ENCODE results near the gene RNPS1.
A peak's percentile ranks its signal among the peaks of the same experiment; 100 is the strongest.

RNPS1 gene

DNA sequence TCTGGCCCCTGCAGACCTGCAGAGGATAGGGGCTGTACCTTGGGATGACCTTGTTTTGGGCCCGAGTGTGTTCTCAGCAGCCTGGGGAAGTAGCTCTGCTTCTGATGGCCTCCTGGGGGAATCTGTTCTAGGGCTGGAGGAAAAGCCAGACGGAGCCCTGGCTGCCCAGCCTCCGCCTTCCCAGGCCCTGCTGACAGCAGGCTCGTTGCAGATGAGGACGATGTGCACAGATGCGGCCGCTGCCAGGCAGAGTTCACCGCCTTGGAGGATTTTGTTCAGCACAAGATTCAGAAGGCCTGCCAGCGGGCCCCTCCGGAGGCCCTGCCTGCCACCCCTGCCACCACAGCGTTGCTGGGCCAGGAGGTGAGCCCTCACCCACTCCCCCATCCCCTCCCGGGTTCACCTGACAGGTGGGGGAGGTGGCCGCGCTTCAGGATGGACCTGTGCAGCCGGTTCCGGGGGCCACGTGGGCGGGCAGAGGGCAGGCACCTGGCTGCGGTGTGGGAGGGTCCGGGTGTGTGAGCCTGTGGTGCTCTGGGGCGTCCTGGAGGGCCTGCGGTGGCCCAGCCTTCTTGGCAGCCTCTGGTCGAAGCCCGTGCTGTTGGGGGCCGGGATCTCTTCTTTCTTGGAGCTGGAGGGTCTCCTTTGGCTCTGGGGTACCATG is 39.6 kb downstream of the RNPS1 start:
- no peak overlapping the region for H3K27ac ChIP-seq
- no peak overlapping the region for H3K4me3 ChIP-seq (ENCODE audit: low read depth, low read length)
- H3K36me3 ChIP-seq (replicated peaks): peaks cover 28% of the 10 kb centered on the region
- no peaks in the 10 kb centered on the region for H3K27me3 ChIP-seq (replicated peaks)
- no peak for DNase-seq
- no peak for TF ChIP-seq CTCF (IDR thresholded peaks at IDR 0.05; ENCODE audit: low read depth, low read length, missing control alignments)
- in situ Hi-C loops (cut with HindIII; ENCODE audit: low pct_ligation_motif_present, low sequenced_read_pairs): no loop called here

GRCh38 chr16:2226918-2227317 is 41.0 kb downstream of the RNPS1 start:
- no peaks in the 10 kb centered on the region for H3K27me3 ChIP-seq (replicated peaks)
- no peak overlapping the region for H3K4me3 ChIP-seq (ENCODE audit: low read depth, low read length)
- no peak for TF ChIP-seq CTCF (IDR thresholded peaks at IDR 0.05; ENCODE audit: low read depth, low read length, missing control alignments)
- H3K27ac ChIP-seq: no peak overlapping the region
- in situ Hi-C loops (cut with HindIII; ENCODE audit: low pct_ligation_motif_present, low sequenced_read_pairs): no loop called here
- peaks cover 16% of the 10 kb centered on the region for H3K36me3 ChIP-seq (replicated peaks)
- DNase-seq: no peak

DNA sequence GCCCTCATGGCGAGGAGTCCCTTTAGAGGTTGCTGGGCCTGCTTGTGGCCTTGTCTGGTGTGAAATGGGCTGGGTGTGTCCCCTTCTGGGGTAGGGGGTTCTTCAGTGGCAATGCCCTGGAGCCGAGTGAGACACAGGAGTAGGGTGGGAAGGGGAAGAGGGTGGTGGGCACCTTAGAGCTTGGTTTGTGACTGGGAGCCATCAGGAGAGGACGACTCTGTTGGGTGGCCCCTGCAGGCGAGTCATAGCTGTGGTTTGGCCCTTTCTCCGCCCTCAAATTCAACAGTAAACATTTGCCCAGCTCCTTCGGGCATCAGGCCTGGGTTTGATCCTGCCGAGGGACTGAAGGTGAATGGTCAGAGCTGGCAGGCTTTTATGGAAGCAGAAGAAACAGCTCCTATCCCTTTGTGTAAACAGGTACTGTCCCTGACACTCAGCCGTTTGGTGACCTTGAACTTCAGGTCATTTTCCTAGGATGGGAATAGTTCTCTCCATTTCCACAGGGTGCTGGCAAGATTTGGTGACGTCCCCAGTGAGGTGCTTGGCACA is 41.6 kb downstream of the RNPS1 start:
- in situ Hi-C loops (cut with HindIII; ENCODE audit: low pct_ligation_motif_present, low sequenced_read_pairs): no loop called here
- TF ChIP-seq CTCF (IDR thresholded peaks at IDR 0.05; ENCODE audit: low read depth, low read length, missing control alignments): no peak
- Histone ChIP-seq H3K4me3 (ENCODE audit: low read depth, low read length) (no peak overlapping the region), H3K27ac (no peak overlapping the region), H3K36me3 (replicated peaks) (peaks cover 11% of the 10 kb centered on the region), H3K27me3 (replicated peaks) (no peaks in the 10 kb centered on the region)
- DNase-seq: no peak

GRCh38 chr16:2223942-2224486 is 43.9 kb downstream of the RNPS1 start:
- in situ Hi-C loops (cut with HindIII; ENCODE audit: low pct_ligation_motif_present, low sequenced_read_pairs): no loop called here
- Histone ChIP-seq H3K4me3 (ENCODE audit: low read depth, low read length) (peak overlapping the region; percentile 91), H3K27ac (peak overlapping the region; percentile 69), H3K27me3 (replicated peaks) (no peaks in the 10 kb centered on the region), H3K36me3 (replicated peaks) (peaks cover 5% of the 10 kb centered on the region)
- peak; percentile 24 for DNase-seq
- peak; percentile 50 for TF ChIP-seq CTCF (IDR thresholded peaks at IDR 0.05; ENCODE audit: low read depth, low read length, missing control alignments)

DNA sequence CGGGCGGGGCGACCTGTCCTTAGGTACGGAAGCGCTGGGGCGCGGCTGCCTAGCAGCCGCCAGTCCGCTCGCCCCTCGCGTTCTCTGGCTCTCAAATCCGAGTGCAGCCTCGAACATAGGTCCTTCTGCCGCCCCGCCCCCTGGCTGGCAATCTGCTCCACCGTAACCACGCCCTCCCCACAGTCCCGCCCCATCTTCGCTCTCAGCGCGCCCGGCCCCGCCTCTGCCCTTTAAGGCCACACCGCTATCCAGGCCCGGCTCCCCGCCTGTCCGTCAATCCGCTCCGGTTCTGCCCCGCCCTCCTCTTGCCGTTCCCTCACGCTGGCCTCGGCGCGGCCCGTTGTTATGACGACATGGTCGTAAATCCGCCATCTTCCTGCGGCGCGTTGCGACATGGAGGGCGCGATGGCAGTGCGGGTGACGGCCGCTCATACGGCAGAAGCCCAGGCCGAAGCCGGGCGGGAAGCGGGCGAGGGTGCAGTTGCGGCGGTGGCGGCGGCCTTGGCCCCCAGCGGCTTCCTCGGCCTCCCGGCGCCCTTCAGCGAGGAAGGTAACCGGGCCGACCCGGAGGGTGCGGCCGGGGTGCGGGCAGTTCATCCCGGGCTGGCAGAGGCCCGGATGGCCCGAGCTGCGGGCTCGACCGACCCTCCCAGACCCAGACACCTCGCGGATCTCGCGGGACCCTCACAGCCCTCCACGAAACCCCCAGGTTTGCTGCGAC is 44.5 kb downstream of the RNPS1 start, which contains the start of gene E4F1:
Gene E4F1, plus strand, starts transcription at position 371 of the 721 bp plus-strand sequence. Its CDS starts 23 bp downstream, at position 394.
- Histone ChIP-seq H3K27ac (peak within 1 kb of the TSS; percentile 69), H3K27me3 (replicated peaks) (no peaks in the 10 kb centered on the region), H3K36me3 (replicated peaks) (peaks cover under 1% of the 10 kb centered on the region), H3K4me3 (ENCODE audit: low read depth, low read length) (peak within 1 kb of the TSS; percentile 91)
- DNase-seq: peak; percentile 99
- no peak for TF ChIP-seq CTCF (IDR thresholded peaks at IDR 0.05; ENCODE audit: low read depth, low read length, missing control alignments)
- in situ Hi-C loops (cut with HindIII; ENCODE audit: low pct_ligation_motif_present, low sequenced_read_pairs): no loop called here

All from brain microvascular endothelial cell (primary cell).